Measurements from ENCODE around the gene MMP17.

MMP17 gene

GRCh38 chr12:131844140-131844539 lies 15.9 kb downstream of the MMP17 start:
- no peak for TF ChIP-seq FOXP2 (optimal IDR thresholded peaks at IDR 0.05; ENCODE audit: borderline replicate concordance, extremely low read depth, extremely low read length, insufficient read depth)
- TF ChIP-seq POLR2AphosphoS5 (IDR thresholded peaks at IDR 0.05; ENCODE audit: low read depth, low read length), result no peak
- no peak for TF ChIP-seq REST (IDR thresholded peaks at IDR 0.05; ENCODE audit: insufficient read depth in 1 of 2, low read depth in 2 of 2, low read length in 2 of 2)
- TF ChIP-seq TAF1 (IDR thresholded peaks at IDR 0.05; ENCODE audit: borderline replicate concordance, insufficient read depth, low read length), result no peak

- no peak for TF ChIP-seq POLR2AphosphoS5 (IDR thresholded peaks at IDR 0.05; ENCODE audit: low read depth, low read length)
Measured at GRCh38 chr12:131844656-131845055, 16.5 kb downstream of the MMP17 start.

- TF ChIP-seq FOXP2 (optimal IDR thresholded peaks at IDR 0.05; ENCODE audit: borderline replicate concordance, extremely low read depth, extremely low read length, insufficient read depth) (no peak), POLR2AphosphoS5 (IDR thresholded peaks at IDR 0.05; ENCODE audit: low read depth, low read length) (no peak), TAF1 (IDR thresholded peaks at IDR 0.05; ENCODE audit: borderline replicate concordance, insufficient read depth, low read length) (no peak), SIN3A (IDR thresholded peaks at IDR 0.05; ENCODE audit: borderline replicate concordance, insufficient read depth, low read length) (no peak), REST (IDR thresholded peaks at IDR 0.05; ENCODE audit: insufficient read depth in 1 of 2, low read depth in 2 of 2, low read length in 2 of 2) (no peak)
Measured at GRCh38 chr12:131845121-131845520, 16.9 kb downstream of the MMP17 start.

GRCh38 chr12:131847456-131847855 lies 19.3 kb downstream of the MMP17 start:
- TF ChIP-seq FOXP2 (optimal IDR thresholded peaks at IDR 0.05; ENCODE audit: borderline replicate concordance, extremely low read depth, extremely low read length, insufficient read depth) (no peak), TAF1 (IDR thresholded peaks at IDR 0.05; ENCODE audit: borderline replicate concordance, insufficient read depth, low read length) (no peak), REST (IDR thresholded peaks at IDR 0.05; ENCODE audit: insufficient read depth in 1 of 2, low read depth in 2 of 2, low read length in 2 of 2) (no peak), SIN3A (IDR thresholded peaks at IDR 0.05; ENCODE audit: borderline replicate concordance, insufficient read depth, low read length) (no peak), POLR2AphosphoS5 (IDR thresholded peaks at IDR 0.05; ENCODE audit: low read depth, low read length) (no peak)

- TF ChIP-seq TAF1 (IDR thresholded peaks at IDR 0.05; ENCODE audit: borderline replicate concordance, insufficient read depth, low read length) (no peak), FOXP2 (optimal IDR thresholded peaks at IDR 0.05; ENCODE audit: borderline replicate concordance, extremely low read depth, extremely low read length, insufficient read depth) (no peak), REST (IDR thresholded peaks at IDR 0.05; ENCODE audit: insufficient read depth in 1 of 2, low read depth in 2 of 2, low read length in 2 of 2) (no peak), SIN3A (IDR thresholded peaks at IDR 0.05; ENCODE audit: borderline replicate concordance, insufficient read depth, low read length) (no peak), POLR2AphosphoS5 (IDR thresholded peaks at IDR 0.05; ENCODE audit: low read depth, low read length) (no peak)
Measured at GRCh38 chr12:131848753-131849152, 20.6 kb downstream of the MMP17 start.

All from PFSK-1 (cell line).